Hepatocyte (in vitro differentiated cells): ENCODE measurements around the gene LDLRAD2. TPM values are rescaled to one million over a fixed set of nuclear protein-coding genes. Genes with fewer than 3 reads are reported as not detected.

Source experiments
- DNase-seq: peaks from one replicate; pipeline ENCODE4 v3.0.0-alpha.2; 2016; ENCODE audit warnings: low spot score
- H2AFZ ChIP-seq: fragments of 200-600 bp; sonication (generic); 2 replicates; pipeline ENCODE4 v1.6.0; 2016; ENCODE audit warnings: antibody characterized with exemption, mild to moderate bottlenecking
- H3K27ac ChIP-seq: fragments of 200-600 bp; sonication (generic); 2 replicates; pipeline ENCODE4 v1.5.1; 2016; ENCODE audit warnings: mild to moderate bottlenecking
- H3K27me3 ChIP-seq: fragments of 200-600 bp; sonication (generic); 2 replicates; pipeline ENCODE4 v1.6.1; 2016
- H3K36me3 ChIP-seq: fragments of 200-600 bp; sonication (generic); replicated peaks from 2 replicates; pipeline ENCODE4 v1.5.1; 2016; ENCODE audit warnings: low read depth; ENCODE audit not compliant: insufficient read depth
- H3K4me1 ChIP-seq: fragments of 200-600 bp; sonication (generic); 2 replicates; pipeline ENCODE4 v1.5.1; 2016; ENCODE audit warnings: mild to moderate bottlenecking, moderate library complexity; ENCODE audit not compliant: insufficient read depth
- H3K4me2 ChIP-seq: fragments of 200-600 bp; sonication (generic); 2 replicates; pipeline ENCODE4 v1.6.0; 2016
- H3K4me3 ChIP-seq: fragments of 200-600 bp; sonication (generic); 2 replicates; pipeline ENCODE4 v1.5.1; 2016; ENCODE audit warnings: mild to moderate bottlenecking
- H3K79me2 ChIP-seq: fragments of 200-600 bp; sonication (generic); 2 replicates; pipeline ENCODE4 v1.6.0; 2017; ENCODE audit warnings: mild to moderate bottlenecking
- H3K9me2 ChIP-seq: fragments of 200-600 bp; sonication (generic); replicated peaks from 2 replicates; pipeline ENCODE4 v1.6.0; 2017; ENCODE audit warnings: mild to moderate bottlenecking; ENCODE audit not compliant: insufficient read depth
- H3K9me3 ChIP-seq: fragments of 200-600 bp; sonication (generic); 2 replicates; pipeline ENCODE4 v1.5.1; 2016; ENCODE audit warnings: low read depth, mild to moderate bottlenecking
- H4K20me1 ChIP-seq: fragments of 200-600 bp; sonication (generic); 2 replicates; pipeline ENCODE4 v1.6.0; 2016; ENCODE audit warnings: mild to moderate bottlenecking; ENCODE audit not compliant: insufficient read depth, poor library complexity, severe bottlenecking
- CTCF ChIP-seq: fragments of 200-600 bp; sonication (generic); IDR thresholded peaks from 2 replicates; pipeline ENCODE4 v1.5.1; 2016; ENCODE audit warnings: antibody characterized with exemption, mild to moderate bottlenecking; ENCODE audit not compliant: poor library complexity
- EZH2 ChIP-seq: fragments of 200-600 bp; sonication (generic); IDR thresholded peaks from 2 replicates; pipeline ENCODE4 v1.6.1; 2016; ENCODE audit warnings: antibody characterized with exemption, mild to moderate bottlenecking, borderline replicate concordance
- EZH2phosphoT487 ChIP-seq: fragments of 200-600 bp; sonication (generic); IDR thresholded peaks from one replicate; pipeline ENCODE4 v1.6.1; 2018; ENCODE audit warnings: antibody characterized with exemption, mild to moderate bottlenecking, low read depth, moderate library complexity; ENCODE audit not compliant: unreplicated experiment, severe bottlenecking
- WGBS: methylation state at CpG from one replicate; pipeline ENCODE4 v1.1.6; 2016; ENCODE audit warnings: low lambda C conversion rate; ENCODE audit errors: missing lambda C conversion rate; 5-methylcytosine and 5-hydroxymethylcytosine counted together
- polyA plus RNA-seq: library from polyadenylated mRNA; unstranded; fragments of >200 nt; fragmentation: Nextera tagmentation; extraction: Ambion mirVana; gene quantifications from 2 replicates; pipeline ENCODE4 v1.2.1, GENCODE V29; 2016
- total RNA-seq: library from RNA; depleted of rRNA; stranded (reverse); fragments of >200 nt; gene quantifications from 2 replicates; pipeline ENCODE4 v1.2.3, GENCODE V29; 2014

LDLRAD2 gene
- total and polyA plus RNA-seq, 2 experiments from 2014 or later: 0.10 to 8.2 TPM

GRCh38 chr1:21855257-21856096 lies 43.4 kb downstream of the LDLRAD2 start:
- Histone ChIP-seq H3K27ac (no peak overlapping the region), H3K9me3 (no peaks in the 10 kb centered on the region), H3K79me2 (no peaks in the 10 kb centered on the region), H3K9me2 (no peaks in the 10 kb centered on the region), H4K20me1 (no peaks in the 10 kb centered on the region), H3K4me2 (no peak overlapping the region), H3K4me1 (no peaks in the 10 kb centered on the region), H2AFZ (no peak overlapping the region), H3K36me3 (no peaks in the 10 kb centered on the region), H3K27me3 (no peaks in the 10 kb centered on the region), H3K4me3 (no peak overlapping the region)
- TF ChIP-seq CTCF (no peak), EZH2 (no peak), EZH2phosphoT487 (no peak)
- WGBS: 89% methylated on average over 30 of the region's 35 CpGs
- no peak for DNase-seq

- Histone ChIP-seq H3K79me2 (no peaks in the 10 kb centered on the region), H4K20me1 (no peaks in the 10 kb centered on the region), H2AFZ (no peak overlapping the region), H3K27me3 (no peaks in the 10 kb centered on the region), H3K36me3 (no peaks in the 10 kb centered on the region), H3K9me2 (no peaks in the 10 kb centered on the region), H3K27ac (no peak overlapping the region), H3K4me1 (no peaks in the 10 kb centered on the region), H3K4me3 (no peak overlapping the region), H3K4me2 (no peak overlapping the region), H3K9me3 (no peaks in the 10 kb centered on the region)
- DNase-seq: no peak
- TF ChIP-seq CTCF: no peak
- TF ChIP-seq EZH2: no peak
- no peak for TF ChIP-seq EZH2phosphoT487
- 93% methylated on average over 14 of the region's 14 CpGs for WGBS
These were observed 45.2 kb downstream of the LDLRAD2 start for GRCh38 chr1:21857142-21857839.

- Histone ChIP-seq H3K4me1 (no peaks in the 10 kb centered on the region), H3K36me3 (no peaks in the 10 kb centered on the region), H3K27ac (no peak overlapping the region), H3K9me2 (no peaks in the 10 kb centered on the region), H4K20me1 (no peaks in the 10 kb centered on the region), H2AFZ (no peak overlapping the region), H3K79me2 (no peaks in the 10 kb centered on the region), H3K9me3 (no peaks in the 10 kb centered on the region), H3K4me3 (no peak overlapping the region), H3K4me2 (no peak overlapping the region), H3K27me3 (no peaks in the 10 kb centered on the region)
- no peak for TF ChIP-seq EZH2phosphoT487
- TF ChIP-seq CTCF: no peak
- TF ChIP-seq EZH2: no peak
- no peak for DNase-seq
- WGBS: 98% methylated on average over 15 of the region's 15 CpGs
These were observed 46.0 kb downstream of the LDLRAD2 start for GRCh38 chr1:21857840-21858670.
